Neural progenitor cell (in vitro differentiated cells): ENCODE data around the gene SPRR1B. TPM values are rescaled to one million over a fixed set of nuclear protein-coding genes. Genes with fewer than 3 reads are reported as not detected.

Experiments
- DNase-seq: peaks from one replicate; pipeline ENCODE4 v3.0.0-alpha.2; 2016; ENCODE audit warnings: low spot score
- H2AFZ ChIP-seq: fragments of 200-600 bp; sonication (generic); replicated peaks from 2 replicates; pipeline ENCODE4 v1.6.1; 2016; ENCODE audit warnings: antibody characterized with exemption
- H3F3A ChIP-seq: fragments of 200-600 bp; sonication (generic); 2 replicates; pipeline ENCODE4 v1.6.1; 2016; ENCODE audit warnings: antibody characterized with exemption, low read depth
- H3K27ac ChIP-seq: fragments of 200-600 bp; sonication (generic); 2 replicates; pipeline ENCODE4 v1.5.1; 2016; ENCODE audit warnings: mild to moderate bottlenecking
- H3K27me3 ChIP-seq: fragments of 200-600 bp; sonication (generic); 2 replicates; pipeline ENCODE4 v1.6.1; 2016; ENCODE audit warnings: mild to moderate bottlenecking, moderate library complexity
- H3K36me3 ChIP-seq: fragments of 200-600 bp; sonication (generic); 2 replicates; pipeline ENCODE4 v1.5.1; 2016
- H3K4me1 ChIP-seq: fragments of 200-600 bp; sonication (generic); 2 replicates; pipeline ENCODE4 v1.6.1; 2016; ENCODE audit warnings: mixed run types
- H3K4me2 ChIP-seq: fragments of 200-600 bp; sonication (generic); 2 replicates; pipeline ENCODE4 v1.6.1; 2016
- H3K4me3 ChIP-seq: fragments of 200-600 bp; sonication (generic); 2 replicates; pipeline ENCODE4 v1.5.1; 2016
- H3K79me2 ChIP-seq: fragments of 200-600 bp; sonication (generic); 2 replicates; pipeline ENCODE4 v1.6.1; 2016; ENCODE audit warnings: low read depth
- H3K9ac ChIP-seq: fragments of 200-600 bp; sonication (generic); 2 replicates; pipeline ENCODE4 v1.6.1; 2016
- H3K9me3 ChIP-seq: fragments of 200-600 bp; sonication (generic); 2 replicates; pipeline ENCODE4 v1.5.1; 2016; ENCODE audit warnings: low read depth
- H4K20me1 ChIP-seq: fragments of 200-600 bp; sonication (generic); 2 replicates; pipeline ENCODE4 v1.6.1; 2016; ENCODE audit warnings: low read depth
- H3K27ac Mint-ChIP-seq: 3 replicates; pipeline ENCODE4 v1.8.0; 2021; ENCODE audit warnings: mixed read lengths
- H3K27me3 Mint-ChIP-seq: 2 replicates; pipeline ENCODE4 v1.8.0; 2022; ENCODE audit warnings: low read depth, mild to moderate bottlenecking, inconsistent platforms, moderate library complexity, mixed read lengths; ENCODE audit not compliant: insufficient read depth
- H3K36me3 Mint-ChIP-seq: 3 replicates; pipeline ENCODE4 v1.8.0; 2021; ENCODE audit warnings: mixed read lengths
- H3K4me1 Mint-ChIP-seq: 3 replicates; pipeline ENCODE4 v1.8.0; 2021; ENCODE audit warnings: mixed read lengths
- H3K4me3 Mint-ChIP-seq: 3 replicates; pipeline ENCODE4 v1.8.0; 2021; ENCODE audit warnings: mild to moderate bottlenecking, moderate library complexity, mixed read lengths
- H3K9me3 Mint-ChIP-seq: 3 replicates; pipeline ENCODE4 v1.8.0; 2020; ENCODE audit warnings: mixed read lengths
- EZH2 ChIP-seq: fragments of 200-600 bp; sonication (generic); IDR thresholded peaks from 2 replicates; pipeline ENCODE4 v1.6.1; 2017; ENCODE audit warnings: antibody characterized with exemption, mild to moderate bottlenecking, moderate library complexity
- EZH2phosphoT487 ChIP-seq: fragments of 200-600 bp; sonication (generic); IDR thresholded peaks from 2 replicates; pipeline ENCODE4 v1.6.1; 2017; ENCODE audit warnings: antibody characterized with exemption
- total RNA-seq: library from RNA; depleted of rRNA; stranded (reverse); fragments of >200 nt; gene quantifications from 2 replicates; pipeline ENCODE4 v1.2.3, GENCODE V29; 2015; ENCODE audit warnings: low replicate concordance
- TF ChIP-seq, protein P1 (sequence below): fragments of 200-600 bp; sonication (generic); IDR thresholded peaks from 2 replicates; pipeline ENCODE4 v1.5.1; 2017; ENCODE audit warnings: antibody characterized with exemption, mild to moderate bottlenecking

SPRR1B gene
- total RNA-seq, 1 donor from 2014 or later: not detected

- TF ChIP-seq EZH2: no peak
- TF ChIP-seq, protein P1, sequence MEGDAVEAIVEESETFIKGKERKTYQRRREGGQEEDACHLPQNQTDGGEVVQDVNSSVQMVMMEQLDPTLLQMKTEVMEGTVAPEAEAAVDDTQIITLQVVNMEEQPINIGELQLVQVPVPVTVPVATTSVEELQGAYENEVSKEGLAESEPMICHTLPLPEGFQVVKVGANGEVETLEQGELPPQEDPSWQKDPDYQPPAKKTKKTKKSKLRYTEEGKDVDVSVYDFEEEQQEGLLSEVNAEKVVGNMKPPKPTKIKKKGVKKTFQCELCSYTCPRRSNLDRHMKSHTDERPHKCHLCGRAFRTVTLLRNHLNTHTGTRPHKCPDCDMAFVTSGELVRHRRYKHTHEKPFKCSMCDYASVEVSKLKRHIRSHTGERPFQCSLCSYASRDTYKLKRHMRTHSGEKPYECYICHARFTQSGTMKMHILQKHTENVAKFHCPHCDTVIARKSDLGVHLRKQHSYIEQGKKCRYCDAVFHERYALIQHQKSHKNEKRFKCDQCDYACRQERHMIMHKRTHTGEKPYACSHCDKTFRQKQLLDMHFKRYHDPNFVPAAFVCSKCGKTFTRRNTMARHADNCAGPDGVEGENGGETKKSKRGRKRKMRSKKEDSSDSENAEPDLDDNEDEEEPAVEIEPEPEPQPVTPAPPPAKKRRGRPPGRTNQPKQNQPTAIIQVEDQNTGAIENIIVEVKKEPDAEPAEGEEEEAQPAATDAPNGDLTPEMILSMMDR: no peak
- TF ChIP-seq EZH2phosphoT487: no peak
- peaks cover 3% of the 10 kb centered on the region for H3K9me3 Mint-ChIP-seq
These were observed 32.5 kb upstream of the SPRR1B start for GRCh38 chr1:152998476-152998875.

DNA sequence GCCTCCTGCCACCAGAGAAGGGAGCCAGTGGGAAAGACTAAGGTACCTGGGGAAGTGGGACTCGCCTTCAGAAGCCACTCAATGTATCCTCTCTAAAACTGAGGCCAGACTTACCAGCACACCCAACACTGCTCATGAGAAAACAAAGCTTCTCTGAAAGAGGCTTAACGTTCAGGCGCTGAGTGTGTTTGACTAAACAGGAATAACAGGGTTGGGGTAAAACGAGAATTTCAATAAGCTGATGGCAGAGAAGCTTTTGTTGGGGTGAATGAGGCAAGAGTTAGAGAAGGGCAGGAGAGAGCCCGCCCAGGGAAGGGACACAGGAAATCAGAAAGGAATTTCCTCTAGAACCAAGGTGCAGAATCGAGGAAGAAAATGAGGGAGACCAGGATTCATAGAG, 31.2 kb upstream of the SPRR1B start:
- Mint-ChIP-seq H3K9me3 (peaks cover 3% of the 10 kb centered on the region), H3K36me3 (no peaks in the 10 kb centered on the region), H3K4me3 (no peak overlapping the region), H3K27me3 (no peaks in the 10 kb centered on the region), H3K27ac (no peak overlapping the region), H3K4me1 (no peaks in the 10 kb centered on the region)
- Histone ChIP-seq H3F3A (no peaks in the 10 kb centered on the region), H3K4me3 (no peak overlapping the region), H3K9ac (no peak overlapping the region), H3K36me3 (no peaks in the 10 kb centered on the region), H3K27me3 (no peaks in the 10 kb centered on the region), H4K20me1 (no peaks in the 10 kb centered on the region), H3K4me1 (no peaks in the 10 kb centered on the region), H2AFZ (no peak overlapping the region), H3K4me2 (no peak overlapping the region), H3K9me3 (peaks cover 30% of the 10 kb centered on the region), H3K79me2 (no peaks in the 10 kb centered on the region), H3K27ac (no peak overlapping the region)
- TF ChIP-seq, protein P1: no peak
- no peak for TF ChIP-seq EZH2
- no peak for TF ChIP-seq EZH2phosphoT487
- DNase-seq: no peak

More at GRCh38 chr1:152998476-152998875, 32.5 kb upstream of the SPRR1B start:
- Histone ChIP-seq H3K4me3 (no peak overlapping the region), H4K20me1 (no peaks in the 10 kb centered on the region), H3K79me2 (no peaks in the 10 kb centered on the region), H3K4me2 (no peak overlapping the region), H2AFZ (no peak overlapping the region), H3K4me1 (no peaks in the 10 kb centered on the region), H3F3A (no peaks in the 10 kb centered on the region), H3K27me3 (no peaks in the 10 kb centered on the region), H3K27ac (no peak overlapping the region), H3K36me3 (no peaks in the 10 kb centered on the region), H3K9ac (no peak overlapping the region), H3K9me3 (peaks cover 42% of the 10 kb centered on the region)
- no peak for DNase-seq
- H3K36me3 Mint-ChIP-seq: no peaks in the 10 kb centered on the region
- no peaks in the 10 kb centered on the region for H3K4me1 Mint-ChIP-seq
- no peaks in the 10 kb centered on the region for H3K27me3 Mint-ChIP-seq
- no peak overlapping the region for H3K27ac Mint-ChIP-seq
- no peak overlapping the region for H3K4me3 Mint-ChIP-seq

GRCh38 chr1:153000294-153000693, 30.7 kb upstream of the SPRR1B start:
- TF ChIP-seq EZH2 (no peak), EZH2phosphoT487 (no peak)
- TF ChIP-seq, protein P1: no peak
- H3K27me3 Mint-ChIP-seq: no peaks in the 10 kb centered on the region
- Histone ChIP-seq H2AFZ (no peak overlapping the region), H3K27me3 (no peaks in the 10 kb centered on the region), H3K4me3 (no peak overlapping the region), H3F3A (no peaks in the 10 kb centered on the region), H3K9ac (no peak overlapping the region), H3K27ac (no peak overlapping the region), H3K9me3 (peaks cover 25% of the 10 kb centered on the region), H4K20me1 (no peaks in the 10 kb centered on the region), H3K4me2 (no peak overlapping the region), H3K4me1 (no peaks in the 10 kb centered on the region), H3K79me2 (no peaks in the 10 kb centered on the region), H3K36me3 (no peaks in the 10 kb centered on the region)
- no peaks in the 10 kb centered on the region for H3K4me1 Mint-ChIP-seq
- H3K36me3 Mint-ChIP-seq: no peaks in the 10 kb centered on the region
- H3K4me3 Mint-ChIP-seq: no peak overlapping the region
- DNase-seq: no peak
- peaks cover 3% of the 10 kb centered on the region for H3K9me3 Mint-ChIP-seq
- no peak overlapping the region for H3K27ac Mint-ChIP-seq
